Activated CD8-positive, alpha-beta memory T cell treated with anti-CD3 and anti-CD28 coated beads, Interleukin-2, amount 50 U/mL, for 4 hours (primary cell): ENCODE results near the gene EPG5.
"Not testable (repeated sequence)": the region's sequence is repeated elsewhere in the genome, so short reads cannot be mapped to it uniquely, and the experiment has no call there.

Experiments
- DNase-seq: peaks from one replicate; pipeline ENCODE4 v3.0.0-alpha.2; 2020

EPG5 gene

DNA sequence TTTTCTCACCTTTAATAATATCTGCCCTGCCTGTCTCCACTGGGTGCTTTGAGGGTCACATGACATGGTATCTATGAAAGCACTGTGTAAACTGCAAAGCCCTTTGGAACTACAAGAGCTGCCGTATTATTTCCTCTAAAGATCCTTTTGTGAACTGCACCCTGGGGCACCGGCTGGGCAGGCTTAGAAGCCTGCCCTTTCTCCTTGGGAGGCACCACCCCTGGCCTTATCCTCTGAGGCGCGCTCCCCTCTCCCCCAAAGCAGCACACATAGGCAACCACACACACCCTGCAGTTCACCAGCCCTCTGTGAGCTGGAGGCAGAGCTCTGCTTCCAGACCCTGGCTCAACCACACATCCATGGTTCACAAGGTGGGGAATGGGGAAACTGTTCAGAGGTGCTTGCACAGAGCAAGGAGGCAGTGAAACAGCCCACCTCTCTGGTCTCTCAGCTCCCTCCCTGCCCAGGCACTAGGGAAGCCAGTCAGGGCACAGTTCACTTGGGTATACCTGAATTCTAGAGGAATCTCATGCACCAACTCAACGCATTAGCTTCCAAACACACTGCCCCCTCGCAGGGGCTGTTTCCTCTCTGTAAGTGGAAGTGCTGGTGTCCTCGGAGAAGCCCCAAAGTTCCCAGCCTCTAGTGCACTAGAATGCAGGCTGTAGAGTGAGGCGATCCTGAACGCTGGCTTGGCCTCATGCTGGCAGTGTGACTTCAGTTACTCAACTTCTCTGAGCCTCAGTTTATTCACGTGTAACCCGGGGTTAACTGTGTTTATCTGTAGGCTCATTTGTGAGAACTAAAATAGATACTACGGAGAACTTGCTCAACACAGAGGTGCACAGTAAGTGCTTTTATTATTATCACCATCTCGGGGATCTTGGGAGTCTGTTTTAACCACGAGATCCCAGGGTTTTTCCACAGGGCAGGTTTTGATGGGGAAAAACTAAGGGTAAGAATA is 130.6 kb downstream of the EPG5 start:
- no peak for DNase-seq

DNA sequence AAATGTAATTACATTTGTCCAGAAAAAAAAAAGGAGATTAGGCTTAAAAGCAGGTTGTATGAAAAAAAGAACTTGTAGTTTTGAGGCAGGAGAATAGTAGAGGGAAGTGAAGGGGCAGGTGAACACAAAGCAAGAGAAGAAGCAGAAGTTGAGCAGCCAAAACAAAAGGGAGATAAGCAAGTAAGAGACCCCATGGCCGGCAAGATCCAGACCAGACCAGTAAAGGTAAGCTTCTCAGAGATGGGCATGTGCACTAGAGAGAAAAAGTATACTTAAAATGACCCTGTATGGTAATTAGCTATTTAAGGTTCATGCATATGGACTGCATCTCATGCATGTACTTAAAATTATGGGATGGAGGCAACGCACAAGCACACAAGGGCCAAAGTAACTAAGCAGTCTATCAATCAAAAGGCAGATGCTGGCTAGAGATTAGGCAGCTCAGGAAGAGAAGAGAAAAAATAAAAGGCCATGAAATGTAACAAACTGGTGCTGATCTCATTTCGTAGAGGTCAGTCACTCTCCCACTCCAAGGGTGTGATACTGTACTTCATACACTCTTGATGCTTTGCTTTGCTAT is 132.0 kb downstream of the EPG5 start:
- no peak for DNase-seq

DNA sequence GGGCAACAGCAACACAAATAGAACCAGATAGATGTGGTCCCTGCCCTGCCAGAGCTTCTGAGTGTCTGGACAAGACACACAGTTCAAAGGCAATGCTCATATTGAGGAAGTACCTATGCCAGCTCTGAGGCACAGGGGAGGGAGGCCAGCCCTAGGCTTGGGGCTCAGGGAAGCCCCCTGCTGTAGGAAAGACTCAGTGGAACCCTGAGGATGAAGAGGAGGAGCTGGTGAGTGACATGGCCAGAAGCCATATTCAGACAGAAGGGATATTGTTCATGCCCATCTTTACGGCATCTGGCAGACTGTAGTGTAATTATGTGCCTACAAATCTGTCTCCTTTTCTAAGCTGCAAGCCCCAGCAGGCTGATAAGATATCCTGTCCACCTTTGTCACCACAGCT is 132.8 kb downstream of the EPG5 start:
- no peak for DNase-seq

DNA sequence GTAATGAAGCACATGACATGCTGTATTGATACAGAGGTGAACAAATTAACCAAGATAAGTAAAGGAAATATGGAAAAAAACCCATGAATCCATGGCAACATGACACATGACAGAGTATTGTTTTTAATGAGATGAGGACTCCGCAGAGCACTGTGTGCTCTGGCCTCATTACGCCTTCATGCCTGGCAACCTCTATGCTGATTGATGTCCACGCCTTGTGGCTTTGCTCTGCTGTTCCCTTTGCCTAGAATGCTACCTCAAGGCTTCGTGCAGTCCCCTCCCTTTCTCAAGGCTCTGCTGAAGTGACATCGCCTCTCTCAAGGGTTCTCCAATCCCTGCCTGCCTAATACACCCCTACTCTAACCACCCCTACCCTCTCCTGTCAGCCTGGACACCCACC is 133.3 kb downstream of the EPG5 start:
- DNase-seq: no peak

DNA sequence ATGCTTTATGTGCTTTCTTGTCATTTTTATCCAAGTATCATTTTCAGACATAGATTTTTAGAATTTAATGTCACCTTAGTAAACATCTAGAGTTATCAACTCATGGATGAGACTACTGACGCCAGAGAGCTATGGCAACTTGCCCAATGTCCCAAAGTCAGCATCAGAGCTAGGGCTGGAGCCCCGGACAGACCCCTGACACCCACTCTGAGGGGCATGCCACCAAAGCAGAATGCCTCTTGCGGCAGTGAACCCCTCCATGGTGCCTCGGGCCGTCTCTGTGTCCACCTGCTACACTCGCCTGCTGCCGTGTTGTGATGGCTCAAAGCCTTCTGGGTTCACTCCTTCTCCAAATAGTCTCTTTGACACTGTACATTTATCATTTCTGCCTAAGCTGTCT is 136.2 kb downstream of the EPG5 start:
- no peak for DNase-seq

GRCh38 chr18:45829855-45830254 is 137.3 kb downstream of the EPG5 start:
- no peak for DNase-seq

GRCh38 chr18:45828917-45829811 is 138.0 kb downstream of the EPG5 start:
- DNase-seq: no peak

GRCh38 chr18:45826716-45827115 is 140.4 kb downstream of the EPG5 start:
- DNase-seq: not testable (repeated sequence)

- DNase-seq: no peak
Measured at GRCh38 chr18:45826084-45826483, 141.0 kb downstream of the EPG5 start.

GRCh38 chr18:45825258-45826044 is 141.7 kb downstream of the EPG5 start, which contains the start of gene SIGLEC15:
TSS of gene SIGLEC15 (plus strand) at chr18:45825675. CDS start at chr18:45825729, 54 bp downstream.
- no peak for DNase-seq

DNA sequence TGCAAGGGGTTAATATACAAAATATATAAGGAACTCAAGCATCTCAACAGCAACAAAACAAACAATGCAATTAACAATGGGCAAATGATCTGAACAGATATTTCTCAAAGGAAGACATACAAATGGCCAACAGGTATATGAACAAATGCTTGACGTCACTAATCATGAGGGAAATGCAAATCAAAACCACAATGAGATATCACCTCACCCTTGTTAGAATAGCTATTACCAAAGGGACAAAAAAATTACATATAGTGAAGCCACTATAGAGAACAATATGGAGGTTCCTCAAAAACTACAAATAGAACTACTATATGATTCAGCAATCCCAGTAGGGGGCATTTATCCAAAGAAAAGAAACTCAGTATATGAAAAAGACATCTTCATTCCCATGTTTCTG is 145.4 kb downstream of the EPG5 start:
- no peak for DNase-seq

DNA sequence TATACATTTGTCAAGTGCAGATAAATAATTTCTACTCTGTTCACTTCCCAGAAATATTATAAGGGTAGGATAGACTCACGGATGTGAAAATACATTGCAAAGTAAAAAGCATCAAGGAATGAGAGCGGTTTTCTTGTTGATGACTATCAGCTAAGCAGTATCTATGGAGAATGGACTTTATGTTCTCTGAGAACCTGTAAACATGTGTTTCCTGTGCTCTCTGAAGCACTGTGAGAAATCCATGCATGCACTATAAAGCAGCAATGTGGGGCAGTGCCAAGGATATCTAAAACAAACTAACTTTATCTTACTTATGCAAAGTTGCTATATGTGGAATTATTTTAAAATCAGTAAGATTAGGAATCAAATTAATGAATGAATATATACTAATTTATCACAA is 146.1 kb downstream of the EPG5 start:
- DNase-seq: no peak

DNA sequence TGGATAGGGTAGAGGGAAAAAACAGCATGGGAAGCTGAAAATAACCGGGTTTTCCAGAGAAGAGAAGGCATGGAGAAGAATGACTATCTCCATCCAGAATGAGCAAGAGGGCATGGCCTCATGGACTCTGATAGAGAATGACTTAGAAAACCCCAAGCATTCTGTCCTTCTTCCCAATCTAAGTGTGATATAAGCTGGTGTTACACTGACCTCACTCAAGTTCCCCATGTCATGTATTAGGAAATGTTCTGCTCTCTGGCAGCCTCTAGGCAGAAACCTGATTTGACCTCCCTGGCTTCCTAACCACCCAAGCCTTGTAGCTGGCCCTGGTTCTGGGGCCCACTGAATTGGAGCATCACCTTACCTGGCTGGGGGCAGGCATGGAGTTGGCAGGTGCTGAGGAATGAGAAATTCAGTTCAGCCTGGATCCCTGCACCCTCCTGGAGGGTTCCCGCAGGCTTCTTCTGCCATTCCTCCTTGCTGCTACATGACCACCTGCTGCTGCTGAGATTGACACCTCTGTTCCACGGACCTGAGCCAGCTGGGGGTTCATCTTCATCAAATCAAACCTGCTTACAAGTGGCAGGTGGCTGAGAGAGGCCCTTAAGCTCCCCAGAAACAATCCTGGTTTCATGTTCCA is 146.9 kb downstream of the EPG5 start:
- no peak for DNase-seq

GRCh38 chr18:45818765-45819164 is 148.4 kb downstream of the EPG5 start:
- DNase-seq: not testable (repeated sequence)

- DNase-seq: no peak
Measured at GRCh38 chr18:45817543-45817942, 149.6 kb downstream of the EPG5 start.

DNA sequence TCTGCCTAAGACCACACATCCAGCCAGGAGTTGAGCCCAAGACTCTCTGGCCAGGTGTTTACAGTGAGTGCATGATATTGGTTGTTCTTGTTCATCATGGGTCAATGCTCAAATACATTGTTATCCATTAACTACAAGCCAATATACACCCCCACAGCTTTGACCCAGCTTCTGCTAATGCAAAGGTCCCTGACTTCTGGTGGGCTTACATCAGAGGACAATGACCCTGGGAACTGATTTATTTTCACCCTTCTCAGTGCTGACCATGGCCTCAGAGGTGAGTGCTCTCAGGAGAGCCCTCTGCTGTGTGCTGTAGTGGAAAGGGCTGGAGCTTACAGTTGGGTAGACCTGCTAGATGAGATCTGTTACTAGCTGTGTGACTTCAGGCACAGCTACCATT is 152.4 kb downstream of the EPG5 start:
- DNase-seq: not testable (repeated sequence)

DNA sequence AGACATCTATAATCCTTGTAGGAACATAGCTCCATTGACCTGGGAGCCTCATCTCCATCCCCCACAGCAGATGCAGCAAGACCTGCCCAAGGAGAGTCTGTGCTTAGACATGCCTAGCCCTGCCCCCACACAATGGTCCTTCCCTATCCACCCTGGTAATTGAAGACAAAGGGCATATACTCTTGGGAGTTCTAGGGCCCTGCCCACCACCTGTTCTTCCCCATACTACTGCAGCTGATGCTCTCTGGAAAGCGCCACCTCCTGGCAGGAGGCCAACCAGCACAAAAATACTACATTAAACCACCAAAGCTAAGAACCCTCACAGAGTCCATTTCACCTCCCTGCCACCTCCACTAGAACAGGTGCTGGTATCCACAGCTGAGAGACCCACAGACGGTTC is 160.0 kb downstream of the EPG5 start:
- DNase-seq: not testable (repeated sequence)

- no peak for DNase-seq
Measured at GRCh38 chr18:45806226-45806625, 160.9 kb downstream of the EPG5 start.

GRCh38 chr18:45805551-45805950 is 161.6 kb downstream of the EPG5 start:
- no peak for DNase-seq

- DNase-seq: no peak
Measured at GRCh38 chr18:45802814-45803492, 164.2 kb downstream of the EPG5 start.

DNA sequence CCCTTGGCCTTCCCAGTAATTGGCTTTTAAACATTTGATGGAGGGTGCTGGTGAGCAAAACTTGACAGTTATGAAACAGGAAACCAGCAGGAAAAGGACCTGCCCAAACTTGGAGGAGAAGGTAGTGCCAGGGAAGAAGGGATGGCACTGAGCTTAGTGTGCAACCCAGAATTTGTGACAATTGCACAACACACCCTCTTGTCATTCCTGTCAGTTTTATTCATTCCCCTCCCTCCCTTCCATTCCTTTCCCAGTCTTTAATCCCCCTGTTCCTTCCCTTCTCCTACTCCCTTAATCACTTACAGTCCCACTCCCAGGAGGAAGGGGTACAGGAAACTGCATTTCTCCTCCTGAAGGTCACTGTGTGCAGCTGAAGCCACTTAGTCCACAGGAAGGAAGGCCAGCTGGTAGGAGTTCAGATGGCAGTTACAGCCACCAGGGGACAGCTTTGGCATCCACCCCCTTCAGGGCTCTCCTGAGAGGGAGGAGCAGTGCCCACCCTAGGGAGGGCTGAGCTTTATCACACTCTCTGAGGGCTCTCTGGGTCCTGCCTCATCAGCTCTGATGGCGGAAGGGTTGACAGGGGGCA is 165.6 kb downstream of the EPG5 start:
- no peak for DNase-seq
